GM23338 (cell line): ENCODE results near the gene CELF2. TPM values are rescaled to one million over a fixed set of nuclear protein-coding genes. Genes with fewer than 3 reads are reported as not detected.

Experiments used
- ATAC-seq: fragments of 200-7000 bp; cut with Tn5 transposase; 3 replicates; pipeline ENCODE4 v1.9.1; 2020
- DNase-seq: peaks from one replicate; pipeline ENCODE4 v3.0.0-alpha.2; 2015; ENCODE audit warnings: low spot score
- H2AFZ ChIP-seq: fragments of 200-600 bp; sonication (generic); 2 replicates; pipeline ENCODE4 v1.8.0; 2016; ENCODE audit warnings: antibody characterized with exemption, mild to moderate bottlenecking, moderate library complexity
- H3F3A ChIP-seq: fragments of 200-600 bp; sonication (generic); replicated peaks from 2 replicates; pipeline ENCODE4 v1.8.0; 2017; ENCODE audit warnings: antibody characterized with exemption, mixed run types, low read depth
- H3K27ac ChIP-seq: fragments of 200-600 bp; sonication (generic); 2 replicates; pipeline ENCODE4 v1.6.1; 2016; ENCODE audit warnings: low read depth
- H3K27me3 ChIP-seq: fragments of 200-600 bp; sonication (generic); 2 replicates; pipeline ENCODE4 v1.8.0; 2016; ENCODE audit warnings: mild to moderate bottlenecking, mixed run types, moderate library complexity; ENCODE audit not compliant: insufficient read depth
- H3K36me3 ChIP-seq: fragments of 200-600 bp; sonication (generic); 2 replicates; pipeline ENCODE4 v1.8.0; 2016; ENCODE audit warnings: mild to moderate bottlenecking; ENCODE audit not compliant: insufficient read depth
- H3K4me1 ChIP-seq: fragments of 200-600 bp; sonication (generic); 2 replicates; pipeline ENCODE4 v1.8.0; 2016; ENCODE audit warnings: mild to moderate bottlenecking, moderate library complexity; ENCODE audit not compliant: insufficient read depth
- H3K4me2 ChIP-seq: fragments of 200-600 bp; sonication (generic); 2 replicates; pipeline ENCODE4 v1.7.1; 2017; ENCODE audit warnings: mixed run types
- H3K4me3 ChIP-seq: fragments of 200-600 bp; sonication (generic); 2 replicates; pipeline ENCODE4 v1.6.1; 2016; ENCODE audit warnings: mixed run types
- H3K79me2 ChIP-seq: fragments of 200-600 bp; sonication (generic); replicated peaks from 2 replicates; pipeline ENCODE4 v1.8.0; 2017; ENCODE audit warnings: mild to moderate bottlenecking; ENCODE audit not compliant: insufficient read depth
- H3K9me2 ChIP-seq: fragments of 200-600 bp; sonication (generic); 2 replicates; pipeline ENCODE4 v1.8.0; 2017; ENCODE audit not compliant: insufficient read depth
- H4K20me1 ChIP-seq: fragments of 200-600 bp; sonication (generic); replicated peaks from 2 replicates; pipeline ENCODE4 v1.8.0; 2017; ENCODE audit warnings: mild to moderate bottlenecking; ENCODE audit not compliant: insufficient read depth
- H3K27ac Mint-ChIP-seq: 2 replicates; pipeline ENCODE4 v1.8.0; 2020; ENCODE audit warnings: inconsistent platforms, mild to moderate bottlenecking, moderate library complexity, mixed read lengths
- H3K27me3 Mint-ChIP-seq: 3 replicates; pipeline ENCODE4 v1.8.0; 2022; ENCODE audit warnings: low read depth, mild to moderate bottlenecking, moderate library complexity, mixed read lengths, inconsistent platforms; ENCODE audit not compliant: insufficient read depth, poor library complexity
- H3K36me3 Mint-ChIP-seq: 3 replicates; pipeline ENCODE4 v1.8.0; 2021; ENCODE audit warnings: low read depth, mild to moderate bottlenecking, inconsistent platforms, moderate library complexity, mixed read lengths
- H3K4me1 Mint-ChIP-seq: 3 replicates; pipeline ENCODE4 v1.8.0; 2020; ENCODE audit warnings: mild to moderate bottlenecking, inconsistent platforms, mixed read lengths
- H3K4me3 Mint-ChIP-seq: 3 replicates; pipeline ENCODE4 v1.8.0; 2021; ENCODE audit warnings: moderate library complexity, mild to moderate bottlenecking, inconsistent platforms, mixed read lengths
- H3K9me3 Mint-ChIP-seq: 3 replicates; pipeline ENCODE4 v1.8.0; 2020; ENCODE audit warnings: moderate library complexity, mild to moderate bottlenecking, inconsistent platforms, mixed read lengths
- CREB1 ChIP-seq: fragments of 250-450 bp; sonication (Bioruptor Pico); IDR thresholded peaks from 2 replicates; pipeline ENCODE4 v1.5.0; 2020; ENCODE audit warnings: low read depth, mild to moderate bottlenecking, moderate library complexity
- EZH2 ChIP-seq: fragments of 200-600 bp; sonication (generic); IDR thresholded peaks from one replicate; pipeline ENCODE4 v1.8.0; 2017; ENCODE audit warnings: antibody characterized with exemption, mild to moderate bottlenecking, low read depth; ENCODE audit not compliant: unreplicated experiment
- EZH2phosphoT487 ChIP-seq: fragments of 200-600 bp; sonication (generic); IDR thresholded peaks from one replicate; pipeline ENCODE4 v1.8.1; 2018; ENCODE audit warnings: antibody characterized with exemption; ENCODE audit not compliant: unreplicated experiment
- JUNB ChIP-seq: IDR thresholded peaks from one replicate; pipeline ENCODE4 v1.6.1; 2016; ENCODE audit warnings: antibody characterized with exemption; ENCODE audit not compliant: unreplicated experiment
- NANOG ChIP-seq: IDR thresholded peaks from 2 replicates; pipeline ENCODE4 v1.6.1; 2016; ENCODE audit warnings: antibody characterized with exemption, borderline replicate concordance
- POLR2AphosphoS5 ChIP-seq: IDR thresholded peaks from 2 replicates; pipeline ENCODE4 v1.6.1; 2016; ENCODE audit warnings: antibody characterized with exemption, low read depth
- REST ChIP-seq: IDR thresholded peaks from one replicate; pipeline ENCODE4 v1.6.1; 2018; ENCODE audit warnings: antibody characterized with exemption; ENCODE audit not compliant: unreplicated experiment
- STAT1 ChIP-seq: IDR thresholded peaks from one replicate; pipeline ENCODE4 v1.6.1; 2016; ENCODE audit warnings: antibody characterized with exemption; ENCODE audit not compliant: unreplicated experiment
- ZNF114 ChIP-seq: fragments of 250-450 bp; sonication (Bioruptor Pico); IDR thresholded peaks from 2 replicates; pipeline ENCODE4 v1.5.0; 2020; ENCODE audit warnings: mild to moderate bottlenecking, moderate library complexity
- ZNF331 ChIP-seq: fragments of 250-450 bp; sonication (Bioruptor Pico); IDR thresholded peaks from 2 replicates; pipeline ENCODE4 v1.5.0; 2020; ENCODE audit warnings: low read depth, mild to moderate bottlenecking, moderate library complexity
- polyA plus RNA-seq: library from polyadenylated mRNA; unstranded; fragments of >200 nt; fragmentation: Nextera tagmentation; extraction: Ambion mirVana; gene quantifications from 2 replicates; pipeline ENCODE4 v1.2.1, GENCODE V29; 2016
- total RNA-seq: library from RNA; depleted of rRNA; stranded (reverse); fragments of >200 nt; shearing (Covaris generic); gene quantifications from 2 replicates; pipeline ENCODE4 v1.2.3, GENCODE V29; 2014
- TF ChIP-seq, protein P1 (sequence below): IDR thresholded peaks from 2 replicates; pipeline ENCODE4 v1.6.1; 2016; ENCODE audit warnings: antibody characterized with exemption

Gene CELF2
- total and polyA plus RNA-seq, 2 experiments from 2014 or later: 18.1 to 22.5 TPM

- Mint-ChIP-seq H3K27me3 (no peaks in the 10 kb centered on the region), H3K36me3 (peaks cover 12% of the 10 kb centered on the region; the same call in 1 of the 3 replicates), H3K4me3 (no peak overlapping the region), H3K4me1 (no peaks in the 10 kb centered on the region), H3K27ac (no peak overlapping the region), H3K9me3 (no peaks in the 10 kb centered on the region)
- Histone ChIP-seq H3K4me3 (no peak overlapping the region), H3K9me2 (no peaks in the 10 kb centered on the region), H3K4me1 (no peaks in the 10 kb centered on the region), H3K4me2 (no peak overlapping the region), H2AFZ (no peak overlapping the region), H3K79me2 (no peaks in the 10 kb centered on the region), H3K36me3 (no peaks in the 10 kb centered on the region), H3K27me3 (no peaks in the 10 kb centered on the region), H4K20me1 (no peaks in the 10 kb centered on the region; the same call in 1 of the 2 replicates), H3K27ac (no peak overlapping the region), H3F3A (no peaks in the 10 kb centered on the region)
- DNase-seq: no peak
- TF ChIP-seq ZNF331 (CRISPR knock-in tag) (no peak), EZH2 (no peak), REST (no peak), STAT1 (no peak)
- ATAC-seq: no peak
Observed at GRCh38 chr10:11300026-11300425, 282.4 kb downstream of the CELF2 start.

DNA sequence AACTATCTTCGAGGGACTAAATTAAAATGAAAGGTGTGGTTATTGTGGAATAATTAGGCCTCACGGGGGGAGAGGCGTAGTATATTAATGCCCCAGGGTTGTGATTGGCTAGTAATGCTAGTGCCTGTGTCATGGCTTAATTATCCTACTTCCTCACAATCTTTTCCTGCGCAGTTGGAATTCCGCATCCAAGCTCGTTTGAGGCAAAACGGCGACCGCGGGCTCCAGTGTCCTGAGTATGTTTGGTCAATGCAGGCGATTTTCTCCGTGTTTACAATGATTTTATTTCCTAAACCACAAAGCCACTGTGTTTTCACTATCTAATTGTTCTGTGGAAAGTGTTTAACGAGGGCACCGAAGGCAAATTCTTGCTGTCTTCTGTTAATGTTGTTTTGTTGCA lies 282.9 kb downstream of the CELF2 start:
- no peaks in the 10 kb centered on the region for H3K9me3 Mint-ChIP-seq
- no peaks in the 10 kb centered on the region for H3K27me3 Mint-ChIP-seq
- DNase-seq (no peak), ATAC-seq (no peak)
- H3K27me3 ChIP-seq: no peaks in the 10 kb centered on the region
- H3K4me2 ChIP-seq: no peak overlapping the region
- H3K4me3 ChIP-seq: no peak overlapping the region
- no peaks in the 10 kb centered on the region; the same call in 1 of the 2 replicates for H4K20me1 ChIP-seq
- H3K27ac ChIP-seq: no peak overlapping the region
- no peaks in the 10 kb centered on the region for H3K4me1 ChIP-seq
- no peaks in the 10 kb centered on the region for H3K36me3 ChIP-seq
- peaks cover 12% of the 10 kb centered on the region; the same call in 1 of the 3 replicates for H3K36me3 Mint-ChIP-seq
- H3K79me2 ChIP-seq: no peaks in the 10 kb centered on the region
- no peaks in the 10 kb centered on the region for H3K9me2 ChIP-seq
- no peak for TF ChIP-seq CREB1 (CRISPR knock-in tag)
- TF ChIP-seq EZH2: no peak
- H3F3A ChIP-seq: no peaks in the 10 kb centered on the region
- no peaks in the 10 kb centered on the region for H3K4me1 Mint-ChIP-seq
- no peak overlapping the region for H3K27ac Mint-ChIP-seq
- no peak overlapping the region for H2AFZ ChIP-seq
- H3K4me3 Mint-ChIP-seq: no peak overlapping the region

GRCh38 chr10:11301571-11302111 lies 284.0 kb downstream of the CELF2 start:
- no peaks in the 10 kb centered on the region for H3K9me3 Mint-ChIP-seq
- no peak overlapping the region for H2AFZ ChIP-seq
- H3K4me1 ChIP-seq: no peaks in the 10 kb centered on the region
- H3K27ac Mint-ChIP-seq: no peak overlapping the region
- H3K27ac ChIP-seq: no peak overlapping the region
- no peak for ATAC-seq
- no peaks in the 10 kb centered on the region for H3K27me3 Mint-ChIP-seq
- H3K4me3 Mint-ChIP-seq: no peak overlapping the region
- no peak for DNase-seq
- no peaks in the 10 kb centered on the region for H3F3A ChIP-seq
- no peaks in the 10 kb centered on the region for H3K4me1 Mint-ChIP-seq
- no peaks in the 10 kb centered on the region for H3K9me2 ChIP-seq
- H3K36me3 Mint-ChIP-seq: peaks cover 21% of the 10 kb centered on the region; the same call in 2 of the 3 replicates
- no peaks in the 10 kb centered on the region for H3K27me3 ChIP-seq
- no peaks in the 10 kb centered on the region; the same call in 1 of the 2 replicates for H4K20me1 ChIP-seq
- no peaks in the 10 kb centered on the region for H3K36me3 ChIP-seq
- H3K4me3 ChIP-seq: no peak overlapping the region
- no peaks in the 10 kb centered on the region for H3K79me2 ChIP-seq
- no peak overlapping the region for H3K4me2 ChIP-seq
- TF ChIP-seq ZNF114 (CRISPR knock-in tag): no peak
- no peak for TF ChIP-seq EZH2
- no peak for TF ChIP-seq EZH2phosphoT487
- no peak for TF ChIP-seq POLR2AphosphoS5
- TF ChIP-seq JUNB: no peak
- no peak for TF ChIP-seq CREB1 (CRISPR knock-in tag)
- TF ChIP-seq, protein P1, sequence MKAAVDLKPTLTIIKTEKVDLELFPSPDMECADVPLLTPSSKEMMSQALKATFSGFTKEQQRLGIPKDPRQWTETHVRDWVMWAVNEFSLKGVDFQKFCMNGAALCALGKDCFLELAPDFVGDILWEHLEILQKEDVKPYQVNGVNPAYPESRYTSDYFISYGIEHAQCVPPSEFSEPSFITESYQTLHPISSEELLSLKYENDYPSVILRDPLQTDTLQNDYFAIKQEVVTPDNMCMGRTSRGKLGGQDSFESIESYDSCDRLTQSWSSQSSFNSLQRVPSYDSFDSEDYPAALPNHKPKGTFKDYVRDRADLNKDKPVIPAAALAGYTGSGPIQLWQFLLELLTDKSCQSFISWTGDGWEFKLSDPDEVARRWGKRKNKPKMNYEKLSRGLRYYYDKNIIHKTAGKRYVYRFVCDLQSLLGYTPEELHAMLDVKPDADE: no peak
- TF ChIP-seq NANOG: no peak
- no peak for TF ChIP-seq ZNF331 (CRISPR knock-in tag)
- TF ChIP-seq REST: no peak
